Measurements from ENCODE around the gene GDF15. TPM values are rescaled to one million over a fixed set of nuclear protein-coding genes. Genes with fewer than 3 reads are reported as not detected.

The GDF15 gene
- total and polyA plus RNA-seq, 12 donors, result 0.44 to 2.5 (median 0.70) TPM

DNA sequence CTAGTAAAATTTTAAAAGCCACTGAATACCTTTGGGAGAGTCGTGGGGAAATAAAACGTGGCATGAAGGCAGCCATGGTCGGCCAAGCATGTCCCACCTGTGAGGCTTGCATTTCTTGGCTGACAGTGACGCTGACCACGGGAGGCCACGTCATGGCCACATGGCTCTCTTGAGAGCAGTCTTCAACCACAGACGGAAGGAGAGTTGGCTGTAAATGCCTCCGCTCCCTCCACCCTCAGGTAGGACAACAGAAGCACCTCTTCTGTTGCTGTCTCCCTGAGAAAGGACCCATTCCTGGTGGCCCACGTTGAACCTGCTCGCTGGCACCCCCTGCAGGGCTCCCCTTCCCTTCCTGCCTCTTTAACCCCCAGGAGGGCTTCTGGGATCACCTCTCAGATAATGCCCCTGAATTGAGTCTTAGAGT lies 22.1 kb downstream of the GDF15 start:
- ATAC-seq (peak in 2 of 8 donors; percentile 24 to 46), DNase-seq (peak; percentile 8 to 58)
- no peak overlapping the region for H3K4me3 ChIP-seq
- H3K27ac ChIP-seq, result no peak overlapping the region
- H3K9me3 ChIP-seq, result no peaks in the 10 kb centered on the region
- H3K27me3 ChIP-seq, result no peaks in the 10 kb centered on the region
- TF ChIP-seq, protein P1, sequence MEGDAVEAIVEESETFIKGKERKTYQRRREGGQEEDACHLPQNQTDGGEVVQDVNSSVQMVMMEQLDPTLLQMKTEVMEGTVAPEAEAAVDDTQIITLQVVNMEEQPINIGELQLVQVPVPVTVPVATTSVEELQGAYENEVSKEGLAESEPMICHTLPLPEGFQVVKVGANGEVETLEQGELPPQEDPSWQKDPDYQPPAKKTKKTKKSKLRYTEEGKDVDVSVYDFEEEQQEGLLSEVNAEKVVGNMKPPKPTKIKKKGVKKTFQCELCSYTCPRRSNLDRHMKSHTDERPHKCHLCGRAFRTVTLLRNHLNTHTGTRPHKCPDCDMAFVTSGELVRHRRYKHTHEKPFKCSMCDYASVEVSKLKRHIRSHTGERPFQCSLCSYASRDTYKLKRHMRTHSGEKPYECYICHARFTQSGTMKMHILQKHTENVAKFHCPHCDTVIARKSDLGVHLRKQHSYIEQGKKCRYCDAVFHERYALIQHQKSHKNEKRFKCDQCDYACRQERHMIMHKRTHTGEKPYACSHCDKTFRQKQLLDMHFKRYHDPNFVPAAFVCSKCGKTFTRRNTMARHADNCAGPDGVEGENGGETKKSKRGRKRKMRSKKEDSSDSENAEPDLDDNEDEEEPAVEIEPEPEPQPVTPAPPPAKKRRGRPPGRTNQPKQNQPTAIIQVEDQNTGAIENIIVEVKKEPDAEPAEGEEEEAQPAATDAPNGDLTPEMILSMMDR (IDR thresholded peaks at IDR 0.05), result peak in 7 of 9 donors; percentile 29 to 61 (median 46)
- 42 to 54% methylated on average over 10 of the region's 10 CpGs for WGBS, 2 donors
- intact Hi-C loops (cut with DNase I), result loop anchor here in 4 of 10 donors (5.0 to 10.0 kb wide), 4 partner anchors 61 to 203 kb away; partner anchors contain the start of genes IQCN (in 1 of the 4) and RAB3A (in 1 of the 4)
- no peaks in the 10 kb centered on the region for H3K36me3 ChIP-seq
- H3K4me1 ChIP-seq, result peaks cover 0 to 9% (median 0%) of the 10 kb centered on the region in 9 donors

GRCh38 chr19:18412610-18413239 lies 26.8 kb downstream of the GDF15 start:
- Histone ChIP-seq H3K36me3 (no peaks in the 10 kb centered on the region), H3K9me3 (no peaks in the 10 kb centered on the region), H3K27me3 (peaks cover 0 to 12% (median 0%) of the 10 kb centered on the region in 7 donors), H3K4me3 (no peak overlapping the region), H3K4me1 (peaks cover 14 to 46% (median 35%) of the 10 kb centered on the region in 9 donors), H3K27ac (no peak overlapping the region)
- ATAC-seq, result no peak
- intact Hi-C loops (cut with DNase I), result loop anchor here in 7 of 10 donors (5.0 to 10.0 kb wide), 5 partner anchors 65 to 208 kb away; partner anchors contain the start of genes RAB3A (in 3 of the 7), IQCN (in 1 of the 7) and JUND (in 1 of the 7)
- no peak for DNase-seq
- TF ChIP-seq, protein P1 (IDR thresholded peaks at IDR 0.05), result no peak
- 81 to 83% methylated on average over 16 of the region's 16 CpGs for WGBS, 2 donors

DNA sequence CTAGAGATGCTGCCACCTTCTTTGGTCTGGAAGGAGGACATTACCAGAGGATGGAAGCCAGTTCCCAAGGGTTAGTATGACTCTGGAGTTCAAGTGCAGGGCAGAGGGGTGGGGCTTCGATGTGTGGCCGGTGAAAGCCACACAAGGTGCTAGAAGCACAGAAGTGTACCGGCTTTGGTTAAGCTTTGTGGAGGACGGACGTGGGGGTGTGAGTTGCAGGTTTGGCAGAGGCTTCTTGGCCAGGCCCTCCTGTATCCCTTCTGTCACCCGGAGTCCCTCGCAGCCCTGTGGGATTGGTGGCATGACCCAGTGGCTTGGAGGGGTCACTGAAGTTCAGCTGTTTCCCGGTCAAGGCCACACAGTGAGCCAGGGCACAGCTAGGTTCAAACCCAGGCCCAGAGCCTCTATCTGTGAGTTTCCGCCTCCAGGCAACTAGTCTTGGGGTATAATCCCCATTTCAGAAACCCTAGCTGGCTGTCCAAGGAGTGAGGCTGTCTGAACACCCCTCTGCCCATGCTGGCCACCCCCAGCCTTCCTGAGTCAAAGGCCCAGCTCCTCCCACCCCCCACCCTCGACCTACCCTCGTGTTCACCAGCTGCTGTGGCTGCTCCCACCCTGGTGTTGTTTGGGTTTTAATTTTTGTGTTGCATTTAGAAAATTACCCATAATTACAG lies 28.7 kb downstream of the GDF15 start:
- TF ChIP-seq, protein P1 (IDR thresholded peaks at IDR 0.05), result no peak
- Histone ChIP-seq H3K27ac (peak overlapping the region; percentile 78 to 99 (median 96)), H3K4me1 (peaks cover 24 to 59% (median 48%) of the 10 kb centered on the region in 9 donors), H3K9me3 (no peaks in the 10 kb centered on the region), H3K36me3 (no peaks in the 10 kb centered on the region), H3K4me3 (peak overlapping the region in 8 of 10 donors; percentile 22 to 82 (median 60)), H3K27me3 (peaks cover 0 to 15% (median 0%) of the 10 kb centered on the region in 7 donors)
- ATAC-seq, result no peak
- intact Hi-C loops (cut with DNase I), result loop anchor here in 8 of 10 donors (2.0 to 10.0 kb wide), 7 partner anchors 67 to 210 kb away; partner anchors contain the start of genes RAB3A (in 3 of the 8), JUND (in 2 of the 8) and IQCN (in 1 of the 8)
- no peak for DNase-seq
- 16 to 26% methylated on average over 11 of the region's 11 CpGs for WGBS, 2 donors

All from heart right ventricle (tissue), 16 donors.